DLD1 (cell line): ENCODE data around the gene SPC25.

Experiments used
- in situ Hi-C: cut with HindIII; loops from 2 replicates; pipeline ENCODE4 v1.10.0; 2017; ENCODE audit warnings: low sequenced_read_pairs

SPC25 gene

GRCh38 chr2:168848225-168848624, 42.0 kb downstream of the SPC25 start:
- in situ Hi-C loops = no loop called here

GRCh38 chr2:168843253-168843652, 47.0 kb downstream of the SPC25 start:
- in situ Hi-C loops = no loop called here

GRCh38 chr2:168841445-168841844, 48.8 kb downstream of the SPC25 start:
- in situ Hi-C loops = no loop called here

- in situ Hi-C loops = no loop called here
These were observed 54.3 kb downstream of the SPC25 start for GRCh38 chr2:168835969-168836368.

- in situ Hi-C loops = no loop called here
These were observed 58.6 kb downstream of the SPC25 start for GRCh38 chr2:168831662-168832061.

GRCh38 chr2:168830958-168831357, 59.3 kb downstream of the SPC25 start:
- in situ Hi-C loops = no loop called here

- in situ Hi-C loops = no loop called here
These were observed 65.1 kb downstream of the SPC25 start for GRCh38 chr2:168825126-168825525.

GRCh38 chr2:168821992-168822391, 68.2 kb downstream of the SPC25 start:
- in situ Hi-C loops = no loop called here

GRCh38 chr2:168821577-168821976, 68.7 kb downstream of the SPC25 start:
- in situ Hi-C loops = no loop called here
